Activated CD4-positive, alpha-beta T cell treated with anti-CD3 and anti-CD28 coated beads, Interleukin-10, Interleukin-2, amounts not matched to agents 100 ng/mL and 50 ng/mL, durations not matched to agents 16 hours and 8 hours (primary cell): ENCODE results near the gene UCHL5.
A peak's percentile ranks its signal among the peaks of the same experiment; 100 is the strongest.

Experiments
- DNase-seq: peaks from one replicate; pipeline ENCODE4 v3.0.0-alpha.2; 2020

Gene UCHL5

GRCh38 chr1:193059282-193060114 lies at the start of gene UCHL5, which contains the start of gene RO60:
TSS of gene UCHL5 (minus strand) at chr1:193059360. CDS start at chr1:193059260, 100 bp downstream.
TSS of gene RO60 (plus strand) at chr1:193059612. CDS start at chr1:193069055, 9,443 bp downstream.
- peak; percentile 98 for DNase-seq

- DNase-seq, result no peak
Observed at GRCh38 chr1:193108471-193108870, 49.3 kb upstream of the UCHL5 start.

GRCh38 chr1:193105821-193106177 lies 46.6 kb upstream of the UCHL5 start:
- DNase-seq, result no peak

GRCh38 chr1:193104907-193105820 lies 46.0 kb upstream of the UCHL5 start, which contains the start of gene GLRX2:
TSS of gene GLRX2 (minus strand) at chr1:193105414. CDS start at chr1:193105382, 32 bp downstream.
- DNase-seq, result peak; percentile 79

GRCh38 chr1:193104502-193104906 lies 45.3 kb upstream of the UCHL5 start:
- peak; percentile 28 for DNase-seq

- peak; percentile 24 for DNase-seq
Observed at GRCh38 chr1:193103759-193104501, 44.8 kb upstream of the UCHL5 start.

- no peak for DNase-seq
Observed at GRCh38 chr1:193102662-193103061, 43.5 kb upstream of the UCHL5 start.

- DNase-seq, result no peak
Observed at GRCh38 chr1:193094112-193094511, 35.0 kb upstream of the UCHL5 start.

- DNase-seq, result no peak
Observed at GRCh38 chr1:193090865-193091264, 31.7 kb upstream of the UCHL5 start.

GRCh38 chr1:193087893-193088292 lies 28.7 kb upstream of the UCHL5 start:
- no peak for DNase-seq

- no peak for DNase-seq
Observed at GRCh38 chr1:193086342-193086741, 27.2 kb upstream of the UCHL5 start.

- DNase-seq, result no peak
Observed at GRCh38 chr1:193085263-193085662, 26.1 kb upstream of the UCHL5 start.

- no peak for DNase-seq
Observed at GRCh38 chr1:193083365-193084088, 24.4 kb upstream of the UCHL5 start.

- no peak for DNase-seq
Observed at GRCh38 chr1:193079187-193079586, 20.0 kb upstream of the UCHL5 start.

GRCh38 chr1:193077991-193078390 lies 18.8 kb upstream of the UCHL5 start:
- DNase-seq, result no peak

- DNase-seq, result peak; percentile 74
Observed at GRCh38 chr1:193070942-193071341, 11.8 kb upstream of the UCHL5 start.

GRCh38 chr1:193070386-193070753 lies 11.2 kb upstream of the UCHL5 start:
- no peak for DNase-seq

GRCh38 chr1:193069748-193070385 lies 10.7 kb upstream of the UCHL5 start:
- no peak for DNase-seq

GRCh38 chr1:193068013-193068412 lies 8.9 kb upstream of the UCHL5 start:
- DNase-seq, result no peak

- DNase-seq, result no peak
Observed at GRCh38 chr1:193066606-193067005, 7.4 kb upstream of the UCHL5 start.

- DNase-seq, result no peak
Observed at GRCh38 chr1:193065954-193066353, 6.8 kb upstream of the UCHL5 start.
